GM21717 (cell line): ENCODE measurements around the gene MYEF2.

Experiments used
- ATAC-seq: cut with Tn5 transposase; IDR thresholded peaks from one replicate; pipeline ENCODE4 v1.9.1; 2021; ENCODE audit warnings: mild to moderate bottlenecking, moderate library complexity; ENCODE audit not compliant: unreplicated experiment

Gene MYEF2

DNA sequence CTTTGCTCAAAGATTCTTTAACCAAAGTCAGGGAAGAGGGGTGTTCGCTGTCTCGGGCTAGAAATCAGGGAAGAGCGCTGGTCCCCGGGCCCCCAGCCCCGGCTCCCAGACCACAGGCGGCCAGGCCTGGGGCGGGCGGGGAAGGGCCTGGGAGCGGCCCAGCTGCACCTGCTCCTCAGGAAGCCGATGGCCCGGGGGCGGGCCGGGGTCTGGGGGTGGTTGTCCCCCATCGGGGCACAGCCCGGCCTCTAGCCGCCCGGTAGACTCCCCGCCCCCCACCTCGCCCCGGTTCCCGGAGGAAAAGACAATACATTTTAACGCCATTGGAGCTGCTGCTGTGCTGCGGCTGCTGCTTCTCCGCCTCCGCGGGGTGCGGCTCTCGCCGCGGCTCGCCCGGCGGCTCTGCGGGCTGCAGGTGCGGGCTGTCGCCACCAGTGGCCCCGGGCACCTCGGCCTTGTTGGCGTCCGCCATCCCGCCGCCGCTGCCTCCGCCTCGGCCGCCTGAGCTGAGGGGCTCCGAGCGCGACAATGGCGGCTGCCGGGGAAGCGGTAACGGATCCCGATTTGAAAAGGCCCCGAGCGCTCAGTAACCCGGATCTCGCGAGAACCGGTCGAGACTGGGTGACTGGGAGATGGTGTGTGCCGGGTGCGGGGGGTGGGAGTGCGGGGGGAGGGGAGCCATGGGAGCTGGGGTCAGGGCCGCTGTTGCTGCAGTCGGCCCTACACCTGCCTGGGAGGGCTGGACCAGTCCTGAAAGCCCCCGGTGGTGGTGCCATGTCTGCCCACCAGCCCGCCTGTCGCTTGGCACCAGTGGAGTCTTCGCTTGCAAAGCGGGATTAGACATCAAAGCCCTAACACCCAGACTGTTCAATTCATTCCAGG lies at the start of gene MYEF2:
TSS of gene MYEF2 (minus strand) at position 530 of the 882 bp plus-strand sequence. CDS start at position 472, 58 bp downstream.
- ATAC-seq, result peak; percentile 76

- no peak for ATAC-seq
Observed at GRCh38 chr15:48225771-48226170, 47.7 kb upstream of the MYEF2 start.

DNA sequence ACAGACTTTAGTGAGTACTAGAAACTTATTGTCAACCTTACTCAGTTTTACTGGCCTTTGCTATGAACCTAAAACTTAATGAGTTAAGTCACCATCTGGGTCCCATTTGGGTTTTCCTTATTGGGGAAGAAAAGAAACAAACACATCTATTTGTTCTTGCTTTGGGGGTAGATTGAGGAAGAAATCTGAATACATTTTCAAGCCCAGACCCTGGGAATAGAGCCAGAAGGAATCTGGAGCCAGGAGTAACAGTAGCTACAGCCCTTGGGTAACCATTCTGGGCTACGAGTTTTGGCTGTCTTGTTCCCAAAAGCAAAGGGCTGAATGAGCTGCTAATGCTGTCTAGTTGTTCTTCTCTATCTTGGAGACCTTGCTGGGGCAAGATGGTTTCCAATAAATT lies 44.5 kb upstream of the MYEF2 start:
- no peak for ATAC-seq

GRCh38 chr15:48221885-48222284 lies 43.8 kb upstream of the MYEF2 start:
- ATAC-seq, result no peak

- no peak for ATAC-seq
Observed at GRCh38 chr15:48221261-48221660, 43.2 kb upstream of the MYEF2 start.

DNA sequence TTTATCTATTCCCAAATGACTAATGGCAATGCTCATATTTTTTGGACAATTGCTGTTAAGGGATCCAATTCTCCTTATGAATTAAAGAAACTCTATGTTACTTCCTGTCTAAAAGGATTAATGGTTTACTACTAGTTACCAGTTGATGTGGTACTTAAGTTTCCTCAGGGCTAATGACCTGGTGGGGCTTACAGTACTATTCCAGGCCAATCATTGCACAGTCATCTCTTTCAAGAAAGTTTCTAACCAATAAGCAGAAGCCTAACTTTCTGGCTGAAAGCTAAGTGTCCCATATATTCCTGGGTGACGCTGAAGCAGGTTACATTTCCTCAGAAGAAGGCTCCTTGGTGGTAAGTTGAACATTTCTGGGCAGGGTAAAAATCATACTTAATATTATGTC lies 27.9 kb upstream of the MYEF2 start, which contains the start of gene SLC12A1:
TSS of gene SLC12A1 (plus strand) at position 322 of the 400 bp plus-strand sequence. CDS start 1,418 bp downstream, outside the sequence.
- no peak for ATAC-seq

DNA sequence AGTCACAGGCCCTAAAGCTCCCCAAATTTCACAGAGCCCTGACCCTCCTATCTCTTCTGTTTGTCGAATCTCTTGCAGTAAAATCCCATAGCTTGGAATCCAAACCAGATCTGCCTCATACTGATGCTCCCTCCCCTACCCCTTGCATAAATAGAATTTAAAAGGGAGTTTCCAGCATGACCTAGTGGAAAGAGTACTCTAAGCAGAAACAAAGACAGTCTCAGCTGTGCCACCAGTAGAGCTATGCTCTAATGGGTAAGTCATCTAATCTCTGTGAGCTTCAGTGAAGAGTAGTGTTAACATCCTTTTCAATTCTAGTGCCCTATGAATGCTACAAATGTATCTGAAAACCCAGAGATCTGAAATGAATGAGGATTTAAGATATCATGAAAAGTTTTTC lies 24.0 kb upstream of the MYEF2 start:
- ATAC-seq, result no peak

DNA sequence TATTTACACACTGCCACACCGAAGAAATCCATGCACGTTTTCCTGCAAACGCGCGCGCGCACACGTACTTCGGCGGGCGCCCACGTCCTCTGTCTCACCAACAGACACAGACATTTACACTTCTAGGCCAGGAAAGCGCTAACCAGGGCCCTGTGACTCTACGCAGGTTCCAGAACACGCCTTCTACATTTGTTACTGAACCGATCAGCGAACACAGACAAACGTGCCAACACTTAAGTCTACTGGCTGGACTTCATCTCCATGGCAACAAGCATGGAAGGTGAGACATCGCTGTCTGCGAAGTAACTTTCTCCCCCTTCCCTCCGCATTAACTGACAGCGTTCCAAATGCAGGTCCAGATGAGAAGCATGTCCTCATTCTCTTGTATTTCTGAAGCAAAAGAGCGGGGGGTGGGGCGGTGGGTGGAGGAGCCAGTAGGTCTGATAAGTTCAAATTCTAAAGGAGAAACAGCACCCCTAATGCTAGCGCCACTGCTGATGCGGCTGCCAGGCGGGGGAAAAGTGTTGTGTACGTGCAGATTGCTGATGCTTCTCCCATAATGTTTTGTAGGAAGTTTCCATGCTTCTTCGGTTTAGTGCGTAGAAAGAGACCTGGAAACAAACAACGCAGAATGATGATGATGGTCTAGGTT lies 13.6 kb upstream of the MYEF2 start, which contains the start of gene CTXN2:
TSS of gene CTXN2 (plus strand) at position 92 of the 652 bp plus-strand sequence. CDS start 9,636 bp downstream, outside the sequence.
- ATAC-seq, result no peak

DNA sequence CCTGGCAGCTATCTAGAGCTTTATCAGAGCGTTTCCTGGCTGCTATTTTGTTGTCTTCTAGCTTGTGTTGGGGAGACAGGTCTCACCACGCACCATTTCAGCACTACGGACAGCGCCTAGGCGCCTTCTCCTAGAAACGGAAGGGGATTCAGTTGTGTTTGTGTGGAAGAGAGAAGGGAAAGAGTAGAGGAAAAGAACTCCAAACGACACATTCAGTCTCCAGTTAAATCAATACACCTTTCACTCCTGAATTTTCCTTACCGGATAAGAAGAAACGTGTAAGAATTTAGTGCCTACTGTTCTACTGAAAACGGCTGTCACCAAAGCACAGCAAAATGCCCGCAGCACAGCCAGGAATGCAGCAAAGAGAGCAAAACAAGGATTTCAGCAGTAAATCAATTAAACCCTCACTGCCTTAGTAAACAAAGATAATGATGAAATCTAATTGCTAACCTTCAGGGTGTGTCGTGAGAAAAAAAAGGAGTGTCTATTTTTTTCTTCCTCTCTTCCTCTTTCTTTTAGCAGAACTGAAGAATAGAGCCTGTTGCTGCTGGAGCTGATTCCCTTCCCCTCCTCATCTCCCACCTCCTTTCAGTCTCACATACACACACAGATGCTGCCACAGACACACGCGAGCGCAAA lies 13.0 kb upstream of the MYEF2 start:
- ATAC-seq, result no peak

DNA sequence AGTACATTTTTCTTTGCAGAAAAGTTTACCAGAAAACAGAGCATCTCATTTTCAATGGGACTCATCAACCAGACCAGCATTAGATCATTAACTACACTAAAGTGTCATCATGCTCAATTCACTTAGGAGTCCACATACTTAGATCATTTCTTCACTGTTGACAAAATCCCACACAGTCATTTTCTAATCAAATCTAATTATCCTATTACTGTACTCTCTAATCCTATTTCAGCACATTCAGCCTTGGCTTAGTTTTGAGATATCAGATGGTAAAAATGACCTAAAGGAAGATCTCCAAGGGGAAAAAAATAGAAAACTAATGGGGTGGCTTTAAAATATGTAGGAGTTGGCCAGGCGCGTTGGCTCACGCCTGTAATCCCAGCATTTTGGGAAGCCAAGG lies 8.2 kb upstream of the MYEF2 start:
- no peak for ATAC-seq

DNA sequence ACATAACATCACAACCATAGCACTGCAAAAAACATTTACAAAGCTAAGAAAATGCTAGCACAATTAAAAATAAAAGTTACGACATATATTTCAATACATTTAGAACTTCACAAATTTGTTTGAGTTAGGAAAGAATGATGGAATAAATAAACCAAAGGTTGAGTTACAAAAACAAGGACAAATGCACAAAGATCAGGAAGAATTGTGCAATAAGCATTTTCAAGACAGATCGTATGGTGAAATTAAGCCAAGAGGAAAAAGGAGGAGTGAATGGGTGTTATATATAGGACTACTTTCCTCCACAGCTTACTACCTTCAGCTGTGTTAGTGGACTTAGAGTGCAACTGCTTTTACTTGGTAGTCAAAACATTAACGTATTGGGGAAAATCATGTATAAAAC lies 7.4 kb upstream of the MYEF2 start:
- ATAC-seq, result no peak

DNA sequence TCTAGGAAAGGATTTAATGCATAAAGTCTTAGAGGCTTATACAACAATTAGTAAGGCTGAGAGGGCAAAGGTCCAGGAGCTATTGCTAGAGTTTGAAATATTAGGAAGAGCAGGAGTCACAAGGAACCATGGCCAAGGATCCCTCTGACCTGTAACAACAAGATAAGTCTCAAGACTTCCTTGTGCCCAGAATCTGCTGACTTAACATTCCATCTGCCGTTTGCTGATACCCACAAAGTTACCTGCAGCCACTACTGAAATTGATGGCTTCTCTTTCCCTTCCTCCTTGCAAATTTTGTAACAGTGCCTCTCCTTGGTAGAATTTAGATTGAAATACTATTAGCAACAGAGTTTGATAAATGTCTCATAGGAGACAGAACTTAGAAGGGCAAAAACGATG lies 4.7 kb upstream of the MYEF2 start:
- no peak for ATAC-seq

DNA sequence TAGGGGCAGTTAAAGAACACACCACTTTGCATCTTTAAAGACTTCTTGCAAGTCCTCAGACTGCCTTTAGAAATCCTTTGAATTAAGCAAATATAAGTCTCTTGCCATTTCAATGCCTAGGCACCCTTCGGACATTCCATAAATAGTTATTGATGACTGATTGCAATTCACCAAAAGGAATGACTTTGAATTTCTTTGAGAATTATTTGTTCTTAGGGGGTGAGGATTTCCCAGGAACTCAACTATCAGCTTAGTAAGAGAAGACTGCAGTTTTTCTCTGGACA lies 495 bp upstream of the MYEF2 start:
- no peak for ATAC-seq

DNA sequence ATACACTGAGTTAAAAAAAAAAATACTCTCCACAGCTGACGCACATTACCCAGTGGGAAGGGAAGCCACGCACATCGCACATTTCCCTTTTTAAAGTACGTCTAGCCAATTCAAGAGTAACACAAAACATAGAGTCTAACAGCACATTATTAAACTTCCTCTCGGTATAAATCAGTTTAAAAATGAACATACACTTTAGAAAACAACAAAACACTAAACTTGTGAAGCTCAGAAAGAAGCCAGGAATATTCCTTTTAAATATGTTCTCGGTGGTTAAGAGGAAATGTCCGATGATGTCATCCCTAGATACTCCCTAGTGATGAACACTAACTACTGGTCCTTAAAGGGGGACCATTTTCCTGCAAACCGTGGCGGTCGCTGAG lies 721 bp downstream of the MYEF2 start:
- peak; percentile 78 for ATAC-seq

GRCh38 chr15:48176957-48177356 lies 1.1 kb downstream of the MYEF2 start:
- no peak for ATAC-seq

DNA sequence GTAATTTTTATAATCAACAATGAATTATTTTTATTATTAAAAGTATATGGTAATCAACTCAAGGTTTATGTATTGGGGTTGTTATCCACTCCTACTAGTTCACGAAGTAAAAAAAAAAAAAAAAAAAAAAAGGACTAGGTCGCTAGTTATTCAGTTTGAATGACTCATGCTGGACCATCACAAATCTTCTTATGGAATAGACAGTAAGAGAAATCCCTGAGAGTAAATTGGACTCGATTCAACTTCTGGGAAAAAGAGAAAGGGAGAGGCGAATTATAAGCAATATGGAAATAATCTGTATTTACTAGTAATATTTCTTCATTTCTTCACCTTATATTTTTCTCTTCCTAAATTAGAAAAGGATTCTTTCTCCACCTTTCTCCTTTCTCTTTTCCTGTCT lies 2.0 kb downstream of the MYEF2 start:
- no peak for ATAC-seq

DNA sequence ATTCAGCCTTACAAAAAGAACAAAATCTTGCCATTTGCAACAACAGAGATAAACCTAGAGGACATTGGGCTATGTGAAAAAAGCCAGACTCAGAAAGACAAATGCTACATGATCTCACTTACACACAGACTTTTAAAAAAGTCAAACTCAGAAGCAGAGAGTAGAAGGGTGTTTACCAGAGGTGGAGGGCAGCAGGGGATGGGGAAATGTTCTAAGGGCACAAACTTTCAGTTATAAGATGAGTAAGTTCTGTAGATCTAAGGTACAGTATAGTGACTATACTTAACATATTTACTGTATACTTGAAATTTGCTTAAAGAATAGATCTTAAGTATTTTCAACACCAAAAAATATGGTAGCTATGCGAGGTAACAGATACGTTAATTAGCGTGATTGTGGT lies 3.0 kb downstream of the MYEF2 start:
- no peak for ATAC-seq

GRCh38 chr15:48170981-48171380 lies 7.1 kb downstream of the MYEF2 start:
- ATAC-seq, result no peak

- no peak for ATAC-seq
Observed at GRCh38 chr15:48168616-48169015, 9.5 kb downstream of the MYEF2 start.

GRCh38 chr15:48153526-48153925 lies 24.6 kb downstream of the MYEF2 start:
- ATAC-seq, result no peak

- ATAC-seq, result no peak
Observed at GRCh38 chr15:48149858-48150257, 28.2 kb downstream of the MYEF2 start.

- ATAC-seq, result no peak
Observed at GRCh38 chr15:48147358-48147757, 30.7 kb downstream of the MYEF2 start.
